ENCODE data around the gene AHI1.
"Not testable (repeated sequence)": the region's sequence is repeated elsewhere in the genome, so short reads cannot be mapped to it uniquely, and the experiment has no call there.

The AHI1 gene

GRCh38 chr6:135344526-135344925 is 153.0 kb downstream of the AHI1 start:
- DNase-seq (ENCODE audit: low read depth), result no peak
- no peak overlapping the region for H3K4me3 ChIP-seq (ENCODE audit: low read depth, low read length)
- TF ChIP-seq, protein P1, sequence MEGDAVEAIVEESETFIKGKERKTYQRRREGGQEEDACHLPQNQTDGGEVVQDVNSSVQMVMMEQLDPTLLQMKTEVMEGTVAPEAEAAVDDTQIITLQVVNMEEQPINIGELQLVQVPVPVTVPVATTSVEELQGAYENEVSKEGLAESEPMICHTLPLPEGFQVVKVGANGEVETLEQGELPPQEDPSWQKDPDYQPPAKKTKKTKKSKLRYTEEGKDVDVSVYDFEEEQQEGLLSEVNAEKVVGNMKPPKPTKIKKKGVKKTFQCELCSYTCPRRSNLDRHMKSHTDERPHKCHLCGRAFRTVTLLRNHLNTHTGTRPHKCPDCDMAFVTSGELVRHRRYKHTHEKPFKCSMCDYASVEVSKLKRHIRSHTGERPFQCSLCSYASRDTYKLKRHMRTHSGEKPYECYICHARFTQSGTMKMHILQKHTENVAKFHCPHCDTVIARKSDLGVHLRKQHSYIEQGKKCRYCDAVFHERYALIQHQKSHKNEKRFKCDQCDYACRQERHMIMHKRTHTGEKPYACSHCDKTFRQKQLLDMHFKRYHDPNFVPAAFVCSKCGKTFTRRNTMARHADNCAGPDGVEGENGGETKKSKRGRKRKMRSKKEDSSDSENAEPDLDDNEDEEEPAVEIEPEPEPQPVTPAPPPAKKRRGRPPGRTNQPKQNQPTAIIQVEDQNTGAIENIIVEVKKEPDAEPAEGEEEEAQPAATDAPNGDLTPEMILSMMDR (conservative IDR thresholded peaks at IDR 0.05; ENCODE audit: low read depth, low read length), result no peak

DNA sequence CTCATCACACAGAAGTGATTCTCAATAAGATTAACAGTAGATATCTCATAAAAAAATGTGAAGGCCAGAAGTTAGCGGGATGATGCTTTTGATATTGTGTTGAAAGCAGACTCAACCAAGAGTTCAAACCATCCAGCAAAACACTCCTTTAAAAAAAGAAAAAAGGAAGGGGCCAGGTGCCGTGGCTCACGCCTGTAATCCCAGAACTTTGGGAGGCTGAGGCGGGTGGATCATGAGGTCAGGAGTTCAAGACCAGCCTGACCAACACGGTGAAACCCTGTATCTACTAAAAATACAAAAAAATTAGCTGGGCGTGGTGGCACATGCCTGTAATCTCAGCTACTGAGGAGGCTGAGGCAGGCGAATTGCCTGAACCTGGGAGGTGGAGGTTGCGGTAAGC is 157.6 kb downstream of the AHI1 start:
- H3K4me3 ChIP-seq (ENCODE audit: low read depth, low read length); DNase-seq (ENCODE audit: low read depth): not testable (repeated sequence)

DNA sequence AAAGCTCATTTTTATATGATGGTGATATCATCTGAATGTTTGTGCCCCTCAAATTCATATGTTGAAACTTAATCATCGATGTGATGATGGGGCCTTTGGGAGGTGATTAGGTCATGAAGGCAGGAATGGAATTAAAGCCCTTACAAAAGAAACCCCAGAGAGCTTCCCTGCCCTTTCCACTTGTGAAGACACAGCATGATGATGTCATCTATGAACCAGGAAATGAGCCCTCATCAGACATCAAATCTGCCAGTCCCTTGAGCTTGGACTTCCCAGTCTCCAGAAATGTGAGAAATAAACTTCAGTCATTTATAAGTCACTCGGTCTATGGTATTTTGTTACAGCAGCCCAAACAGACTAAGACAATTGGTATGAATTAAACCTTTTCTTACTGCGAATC is 163.4 kb downstream of the AHI1 start:
- H3K4me3 ChIP-seq (ENCODE audit: low read depth, low read length), result no peak overlapping the region
- peak; percentile 61 for DNase-seq (ENCODE audit: low read depth)
- TF ChIP-seq, protein P1 (conservative IDR thresholded peaks at IDR 0.05; ENCODE audit: low read depth, low read length), result no peak

DNA sequence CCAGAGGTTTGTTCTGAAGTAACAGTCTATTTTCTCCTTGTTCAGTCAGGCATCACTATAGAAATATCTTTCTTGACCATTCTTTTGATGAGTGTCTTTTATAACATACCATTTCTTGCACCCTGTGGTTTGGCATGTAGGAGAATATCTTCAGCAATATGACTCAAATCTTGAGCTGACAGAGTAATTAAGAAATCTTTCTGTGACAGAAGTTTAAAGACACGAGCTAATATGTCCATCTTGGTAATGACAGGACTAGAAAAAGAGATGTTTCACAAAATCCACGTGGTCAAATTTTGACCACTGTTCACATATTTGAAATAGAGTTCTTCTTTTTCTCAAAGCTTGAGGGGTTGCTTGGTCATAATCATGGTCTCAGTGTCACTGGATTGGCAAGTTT is 166.5 kb downstream of the AHI1 start:
- H3K4me3 ChIP-seq (ENCODE audit: low read depth, low read length), result no peak overlapping the region
- DNase-seq (ENCODE audit: low read depth), result peak; percentile 67
- TF ChIP-seq, protein P1 (conservative IDR thresholded peaks at IDR 0.05; ENCODE audit: low read depth, low read length), result no peak

DNA sequence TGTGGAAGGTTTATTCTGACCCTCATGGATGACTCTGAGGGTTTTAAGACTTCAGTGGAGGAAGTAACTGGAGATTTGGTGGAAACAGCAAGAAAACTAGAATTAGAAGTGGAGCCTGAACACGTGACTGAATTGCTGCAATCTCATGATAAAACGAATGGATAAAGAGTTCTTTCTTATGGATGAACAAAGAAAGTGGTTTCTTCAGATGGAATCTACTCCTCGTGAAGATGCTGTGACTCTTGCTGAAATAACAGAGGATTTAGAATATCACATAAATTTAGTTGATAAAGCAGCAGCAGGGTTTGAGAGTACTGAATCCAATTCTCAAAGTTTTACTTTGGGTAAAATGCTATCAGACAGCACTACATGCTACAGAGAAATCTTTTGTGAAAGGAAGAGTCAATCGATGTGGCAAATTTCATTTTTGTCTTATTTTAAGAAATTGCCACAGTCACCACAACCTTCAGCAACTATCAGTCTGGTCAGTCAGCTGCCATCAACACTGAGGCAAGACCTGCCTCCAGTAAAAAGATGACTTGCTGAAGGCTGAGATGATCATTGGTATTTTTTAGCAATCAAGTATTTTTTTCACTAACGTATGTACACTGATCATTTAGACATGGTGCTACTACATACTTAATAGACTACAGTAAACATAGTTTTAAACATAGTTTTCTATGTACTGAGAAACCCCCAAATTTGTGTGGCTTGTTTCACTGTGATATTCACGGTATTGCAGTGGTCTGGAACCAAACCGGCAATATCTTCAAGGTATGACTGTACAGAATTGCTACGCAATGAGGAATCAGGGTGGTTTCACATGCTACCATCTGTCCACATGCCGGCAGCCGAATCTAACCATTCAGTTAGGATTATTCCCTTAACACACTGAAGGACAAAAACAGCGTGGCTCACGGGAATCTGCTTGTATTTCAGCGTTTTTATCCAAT is 167.4 kb downstream of the AHI1 start:
- TF ChIP-seq, protein P1 (conservative IDR thresholded peaks at IDR 0.05; ENCODE audit: low read depth, low read length), result no peak
- H3K4me3 ChIP-seq (ENCODE audit: low read depth, low read length), result no peak overlapping the region
- no peak for DNase-seq (ENCODE audit: low read depth)

- no peak overlapping the region for H3K4me3 ChIP-seq (ENCODE audit: low read depth, low read length)
- no peak for DNase-seq (ENCODE audit: low read depth)
- TF ChIP-seq, protein P1 (conservative IDR thresholded peaks at IDR 0.05; ENCODE audit: low read depth, low read length), result no peak
Measured at GRCh38 chr6:135328136-135328535, 169.4 kb downstream of the AHI1 start.

- no peak overlapping the region for H3K4me3 ChIP-seq (ENCODE audit: low read depth, low read length)
- peak; percentile 62 for DNase-seq (ENCODE audit: low read depth)
- TF ChIP-seq, protein P1 (conservative IDR thresholded peaks at IDR 0.05; ENCODE audit: low read depth, low read length), result no peak
Measured at GRCh38 chr6:135325624-135326424, 171.7 kb downstream of the AHI1 start.

Data from choroid plexus epithelial cell (primary cell).